Karpas-422 (cell line): ENCODE data around the gene SHH. TPM values are rescaled to one million over a fixed set of nuclear protein-coding genes. Genes with fewer than 3 reads are reported as not detected.
"Not testable (repeated sequence)": the region's sequence is repeated elsewhere in the genome, so short reads cannot be mapped to it uniquely, and the experiment has no call there.

Experiments
- DNase-seq: peaks from one replicate; pipeline ENCODE4 v3.0.0-alpha.2; 2015
- H2AFZ ChIP-seq: fragments of 200-600 bp; sonication (generic); 2 replicates; pipeline ENCODE4 v1.6.1; 2014; ENCODE audit warnings: antibody characterized with exemption, low read length, mixed read lengths
- H3K27ac ChIP-seq: fragments of 200-600 bp; sonication (generic); 2 replicates; pipeline ENCODE4 v1.5.1; 2014; ENCODE audit warnings: mild to moderate bottlenecking, low read length, moderate library complexity
- H3K27me3 ChIP-seq: fragments of 200-600 bp; sonication (generic); 2 replicates; pipeline ENCODE4 v1.6.1; 2014; ENCODE audit warnings: low read length, mixed read lengths
- H3K36me3 ChIP-seq: fragments of 200-600 bp; sonication (generic); 2 replicates; pipeline ENCODE4 v1.6.1; 2014; ENCODE audit warnings: low read length, mixed read lengths; ENCODE audit not compliant: insufficient read depth
- H3K4me1 ChIP-seq: fragments of 200-600 bp; sonication (generic); 2 replicates; pipeline ENCODE4 v1.6.1; 2014; ENCODE audit warnings: mild to moderate bottlenecking, low read length, mixed read lengths
- H3K4me2 ChIP-seq: fragments of 200-600 bp; sonication (generic); 2 replicates; pipeline ENCODE4 v1.6.1; 2014; ENCODE audit warnings: low read length, low read depth, mild to moderate bottlenecking; ENCODE audit not compliant: poor library complexity, severe bottlenecking
- H3K4me3 ChIP-seq: fragments of 200-600 bp; sonication (generic); 2 replicates; pipeline ENCODE4 v1.5.1; 2014; ENCODE audit warnings: mild to moderate bottlenecking, antibody characterized with exemption, low read length, mixed read lengths
- H3K79me2 ChIP-seq: fragments of 200-600 bp; sonication (generic); 2 replicates; pipeline ENCODE4 v1.6.1; 2014; ENCODE audit warnings: mild to moderate bottlenecking, low read length, mixed read lengths
- H3K9ac ChIP-seq: fragments of 200-600 bp; sonication (generic); 2 replicates; pipeline ENCODE4 v1.6.0; 2014; ENCODE audit warnings: low read length
- H3K9me2 ChIP-seq: fragments of 200-600 bp; sonication (generic), shearing (Covaris generic); replicated peaks from 2 replicates; pipeline ENCODE4 v1.6.0; 2014; ENCODE audit warnings: mild to moderate bottlenecking, low read length, moderate library complexity; ENCODE audit not compliant: insufficient read depth
- H3K9me3 ChIP-seq: fragments of 300-700, 200-600 bp; sonication (generic); 2 replicates; pipeline ENCODE4 v1.6.1; 2014; ENCODE audit warnings: low read length, mixed read lengths
- H4K20me1 ChIP-seq: fragments of 200-600 bp; sonication (generic); 2 replicates; pipeline ENCODE4 v1.6.1; 2014; ENCODE audit warnings: mild to moderate bottlenecking, antibody characterized with exemption, low read length, low read depth; ENCODE audit not compliant: insufficient read depth
- total RNA-seq: library from RNA; depleted of rRNA; stranded (reverse); fragments of >200 nt; shearing (Covaris generic); gene quantifications from 2 replicates; pipeline ENCODE4 v1.2.3, GENCODE V29; 2014; ENCODE audit warnings: low replicate concordance

SHH gene
- total RNA-seq, 1 experiment from 2014 or later, result not detected

- no peak overlapping the region for H2AFZ ChIP-seq
- H3K4me2 ChIP-seq, result no peak overlapping the region
- H3K36me3 ChIP-seq, result no peaks in the 10 kb centered on the region
- no peak overlapping the region for H3K9ac ChIP-seq
- no peaks in the 10 kb centered on the region for H4K20me1 ChIP-seq
- DNase-seq, result no peak
- H3K9me2 ChIP-seq, result no peaks in the 10 kb centered on the region
- no peaks in the 10 kb centered on the region for H3K4me1 ChIP-seq
- H3K4me3 ChIP-seq, result no peak overlapping the region
- H3K27me3 ChIP-seq, result no peaks in the 10 kb centered on the region
- H3K27ac ChIP-seq, result no peak overlapping the region
- no peaks in the 10 kb centered on the region for H3K79me2 ChIP-seq
- H3K9me3 ChIP-seq, result no peaks in the 10 kb centered on the region
Observed at GRCh38 chr7:155839461-155839860, 27.2 kb upstream of the SHH start.

DNA sequence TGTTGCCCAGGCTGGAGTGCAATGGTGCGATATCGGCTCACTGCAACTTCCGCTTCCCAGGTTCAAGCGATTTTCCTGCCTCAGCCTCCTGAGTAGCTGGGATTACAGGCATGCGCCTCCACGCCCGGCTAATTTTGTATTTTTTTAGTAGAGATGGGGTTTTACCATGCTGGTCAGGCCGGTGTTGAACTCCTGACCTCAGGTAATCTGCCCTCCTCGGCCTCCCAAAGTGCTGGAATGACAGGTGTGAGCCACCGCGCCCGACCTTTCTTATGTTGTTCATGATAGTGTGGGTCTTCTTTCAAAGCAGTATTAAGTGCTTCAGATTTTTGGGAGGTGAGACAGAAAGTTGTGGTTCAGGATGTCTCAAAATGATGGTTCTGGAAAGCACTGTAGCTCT is 26.0 kb upstream of the SHH start:
- H3K9ac ChIP-seq, H3K27me3 ChIP-seq, H3K79me2 ChIP-seq, H3K4me1 ChIP-seq, H2AFZ ChIP-seq, H4K20me1 ChIP-seq, H3K27ac ChIP-seq, DNase-seq, H3K4me2 ChIP-seq, H3K36me3 ChIP-seq, H3K9me2 ChIP-seq, H3K4me3 ChIP-seq, H3K9me3 ChIP-seq: not testable (repeated sequence)

- H4K20me1 ChIP-seq, result no peaks in the 10 kb centered on the region
- no peak overlapping the region for H3K4me2 ChIP-seq
- no peaks in the 10 kb centered on the region for H3K9me2 ChIP-seq
- no peaks in the 10 kb centered on the region for H3K9me3 ChIP-seq
- H3K79me2 ChIP-seq, result no peaks in the 10 kb centered on the region
- H3K4me1 ChIP-seq, result no peaks in the 10 kb centered on the region
- no peak overlapping the region for H2AFZ ChIP-seq
- H3K27me3 ChIP-seq, result no peaks in the 10 kb centered on the region
- H3K9ac ChIP-seq, result no peak overlapping the region
- DNase-seq, result no peak
- no peak overlapping the region for H3K4me3 ChIP-seq
- no peaks in the 10 kb centered on the region for H3K36me3 ChIP-seq
- no peak overlapping the region for H3K27ac ChIP-seq
Observed at GRCh38 chr7:155837126-155837479, 24.8 kb upstream of the SHH start.

- Histone ChIP-seq H3K79me2 (no peaks in the 10 kb centered on the region), H2AFZ (no peak overlapping the region), H3K9me2 (no peaks in the 10 kb centered on the region)
Observed at GRCh38 chr7:155836216-155837125, 24.2 kb upstream of the SHH start.

GRCh38 chr7:155835446-155836215 is 23.4 kb upstream of the SHH start:
- no peaks in the 10 kb centered on the region for H3K9me3 ChIP-seq
- no peaks in the 10 kb centered on the region for H4K20me1 ChIP-seq
- H3K4me1 ChIP-seq, result no peaks in the 10 kb centered on the region
- H3K79me2 ChIP-seq, result no peaks in the 10 kb centered on the region
- H3K4me2 ChIP-seq, result no peak overlapping the region
- no peaks in the 10 kb centered on the region for H3K9me2 ChIP-seq
- no peak overlapping the region for H3K9ac ChIP-seq
- H3K4me3 ChIP-seq, result no peak overlapping the region
- H3K36me3 ChIP-seq, result no peaks in the 10 kb centered on the region
- no peaks in the 10 kb centered on the region for H3K27me3 ChIP-seq
- DNase-seq, result no peak
- H3K27ac ChIP-seq, result no peak overlapping the region
- no peak overlapping the region for H2AFZ ChIP-seq

More at GRCh38 chr7:155836216-155837125, 24.2 kb upstream of the SHH start:
- Histone ChIP-seq H3K4me3 (no peak overlapping the region), H3K9ac (no peak overlapping the region), H3K36me3 (no peaks in the 10 kb centered on the region), H3K9me3 (no peaks in the 10 kb centered on the region), H3K4me2 (no peak overlapping the region), H3K27me3 (no peaks in the 10 kb centered on the region), H3K27ac (no peak overlapping the region), H4K20me1 (no peaks in the 10 kb centered on the region), H3K4me1 (no peaks in the 10 kb centered on the region)
- DNase-seq, result no peak

GRCh38 chr7:155834486-155835048 is 22.3 kb upstream of the SHH start:
- Histone ChIP-seq H2AFZ (no peak overlapping the region), H3K4me3 (no peak overlapping the region), H3K27me3 (no peaks in the 10 kb centered on the region), H3K79me2 (no peaks in the 10 kb centered on the region), H3K9ac (no peak overlapping the region), H3K4me1 (no peaks in the 10 kb centered on the region), H3K27ac (no peak overlapping the region), H3K9me3 (no peaks in the 10 kb centered on the region), H3K36me3 (no peaks in the 10 kb centered on the region), H3K9me2 (no peaks in the 10 kb centered on the region), H3K4me2 (no peak overlapping the region), H4K20me1 (no peaks in the 10 kb centered on the region)
- DNase-seq, result no peak

- H2AFZ ChIP-seq, result no peak overlapping the region
- no peaks in the 10 kb centered on the region for H3K9me3 ChIP-seq
- H3K4me2 ChIP-seq, result no peak overlapping the region
- no peak for DNase-seq
- H3K9me2 ChIP-seq, result no peaks in the 10 kb centered on the region
- no peak overlapping the region for H3K9ac ChIP-seq
- H3K27me3 ChIP-seq, result no peaks in the 10 kb centered on the region
- H3K27ac ChIP-seq, result no peak overlapping the region
- H3K4me1 ChIP-seq, result no peaks in the 10 kb centered on the region
- no peaks in the 10 kb centered on the region for H4K20me1 ChIP-seq
- H3K4me3 ChIP-seq, result no peak overlapping the region
- H3K79me2 ChIP-seq, result no peaks in the 10 kb centered on the region
- H3K36me3 ChIP-seq, result no peaks in the 10 kb centered on the region
Observed at GRCh38 chr7:155833651-155834050, 21.4 kb upstream of the SHH start.

DNA sequence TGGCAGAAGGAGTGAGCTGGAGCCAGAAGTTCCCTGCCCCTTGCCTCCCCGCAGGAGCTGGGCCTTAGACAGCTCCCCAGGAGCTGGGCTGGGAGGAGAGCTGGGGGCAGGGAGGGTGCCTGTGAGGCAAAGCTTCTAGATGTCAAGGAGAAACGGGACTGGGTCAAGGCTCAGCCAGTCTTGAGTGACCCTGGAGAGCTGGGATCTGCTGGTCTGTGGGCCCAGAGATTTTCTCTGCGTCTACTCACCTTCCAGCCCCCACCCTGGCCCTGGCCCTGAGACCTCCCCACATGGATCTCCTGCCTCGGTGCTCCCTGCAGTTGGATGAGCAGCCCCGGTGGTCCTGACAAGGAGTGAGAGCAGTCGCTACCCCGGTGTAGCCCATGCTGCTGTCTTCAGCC is 20.3 kb upstream of the SHH start:
- H3K36me3 ChIP-seq, result no peaks in the 10 kb centered on the region
- H3K9me2 ChIP-seq, result no peaks in the 10 kb centered on the region
- no peaks in the 10 kb centered on the region for H3K79me2 ChIP-seq
- no peak overlapping the region for H2AFZ ChIP-seq
- DNase-seq, result no peak
- H3K27me3 ChIP-seq, result no peaks in the 10 kb centered on the region
- no peaks in the 10 kb centered on the region for H3K4me1 ChIP-seq
- H3K9me3 ChIP-seq, result no peaks in the 10 kb centered on the region
- H3K4me2 ChIP-seq, result no peak overlapping the region
- H3K27ac ChIP-seq, result no peak overlapping the region
- no peak overlapping the region for H3K4me3 ChIP-seq
- no peaks in the 10 kb centered on the region for H4K20me1 ChIP-seq
- H3K9ac ChIP-seq, result no peak overlapping the region
